H1 (cell line): ENCODE data around the gene TOMM6.

Experiments
- CTCF ChIP-seq, 3 experiments: IDR thresholded peaks; 1 replicate in 2 of 3; 2 replicates in 1 of 3; pipeline versions ENCODE4 v1.5.1 to v1.6.1; 2011; ENCODE audit warnings: low read length in 3 of 3, mild to moderate bottlenecking in 3 of 3, inconsistent platforms in 2 of 3, low read depth in 1 of 3, moderate library complexity in 1 of 3; ENCODE audit not compliant: insufficient read depth in 1 of 3; ENCODE audit errors: control extremely low read depth in 1 of 3
- MAX ChIP-seq: IDR thresholded peaks from 2 replicates; pipeline ENCODE4 v1.6.1; 2012; ENCODE audit warnings: inconsistent platforms
- POLR2A ChIP-seq, 2 experiments: IDR thresholded peaks; 1 replicate in 1 of 2; 2 replicates in 1 of 2; pipeline ENCODE4 v1.6.1; 2011; ENCODE audit warnings: low read depth in 2 of 2, low read length in 2 of 2, mild to moderate bottlenecking in 2 of 2; ENCODE audit errors: control extremely low read depth in 1 of 2

DNA sequence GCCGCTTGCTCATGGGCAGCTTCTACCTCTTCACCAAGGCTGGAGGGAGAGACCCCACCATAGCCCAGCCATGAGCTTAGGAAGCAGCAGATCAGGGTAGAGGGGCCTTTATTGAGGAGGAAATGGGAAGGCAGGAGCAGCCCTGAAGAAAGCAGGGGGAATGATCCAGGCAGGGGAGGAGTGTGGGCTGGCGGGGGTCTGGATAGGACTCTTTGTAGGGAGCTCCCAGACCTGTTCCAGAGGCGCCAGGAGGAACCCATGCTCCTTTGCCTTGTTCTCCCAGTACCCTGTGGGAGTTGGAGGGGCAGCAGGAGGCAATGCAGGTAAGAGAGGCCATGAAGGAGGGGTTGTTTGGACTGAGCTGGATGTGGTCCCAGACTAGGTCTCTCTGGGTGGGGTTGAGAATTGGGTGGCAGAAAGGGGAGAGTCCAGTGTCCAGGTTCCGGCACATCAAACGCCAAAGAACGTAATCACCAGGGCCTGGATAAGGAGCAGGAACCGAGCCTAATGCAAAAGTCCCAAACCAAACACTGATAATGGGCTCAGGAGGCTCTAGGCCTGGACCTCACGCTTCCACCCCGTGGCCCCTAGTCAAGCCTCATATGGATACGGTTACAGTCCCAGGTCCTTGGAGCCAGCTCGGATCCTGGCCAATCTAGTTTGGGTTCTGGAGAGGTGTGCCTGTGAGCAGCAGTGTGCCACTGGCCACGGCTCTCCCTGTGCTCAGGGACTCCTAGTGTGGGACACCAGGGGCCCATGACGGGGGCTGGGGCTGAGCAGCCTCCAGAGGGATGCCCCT, 28.2 kb upstream of the TOMM6 start:
- TF ChIP-seq POLR2A (IDR thresholded peaks at IDR 0.05; ENCODE audit: control extremely low read depth in 1 of 2, low read depth in 2 of 2, low read length in 2 of 2) (no peak), MAX (no peak), CTCF (IDR thresholded peaks at IDR 0.05; ENCODE audit: control extremely low read depth in 1 of 3, insufficient read depth in 1 of 3, low read depth in 1 of 3, low read length in 3 of 3) (no peak)
